Endothelial cell of umbilical vein (primary cell): ENCODE results near the gene ZNF423. TPM values are rescaled to one million over a fixed set of nuclear protein-coding genes. Genes with fewer than 3 reads are reported as not detected.

Experiments used
- BruUV-seq: library from RNA; stranded (reverse); fragments of 400-500 nt; replicated peaks from 2 replicates; lab custom pipeline; 2021; lab: Mats Ljungman, UMichigan
- CTCF ChIA-PET: fragments of 300-600, 350-600 bp; sonication (Branson Sonifier 250); formaldehyde crosslinking; loops from one replicate; lab custom pipeline; 2021; ENCODE audit warnings: antibody characterized with exemption, inconsistent platforms; lab: Charles Lee
- POLR2A ChIA-PET: fragments of 300-600, 350-600 bp; sonication (Branson Sonifier 250); formaldehyde crosslinking; loops from one replicate; lab custom pipeline; 2021; ENCODE audit warnings: antibody characterized with exemption, inconsistent platforms; lab: Charles Lee
- DNase-seq: peaks from one replicate; pipeline ENCODE4 v3.0.0-alpha.2; 2011; ENCODE audit warnings: low read depth, low spot score
- FAIRE-seq: peaks from 2 replicates; lab custom pipeline; 2011; peaks lifted over from hg19 to GRCh38; lab: Jason Lieb, UNC
- H2AFZ ChIP-seq: 2 replicates; pipeline ENCODE4 v1.6.0; 2012; ENCODE audit warnings: low read depth, low read length, control low read depth, inconsistent platforms
- H3K27ac ChIP-seq: 2 replicates; pipeline ENCODE4 v1.5.1; 2011; ENCODE audit warnings: low read depth, mild to moderate bottlenecking, control low read depth, low read length, moderate library complexity; ENCODE audit not compliant: insufficient read depth
- H3K27me3 ChIP-seq, 2 experiments: 2 replicates each; pipeline versions ENCODE4 v1.6.0 to v1.6.1; 2011; ENCODE audit warnings: low read length in 2 of 2, mixed read lengths in 1 of 2; ENCODE audit not compliant: control insufficient read depth in 2 of 2, insufficient read depth in 2 of 2
- H3K36me3 ChIP-seq, 2 experiments: 2 replicates in 1 of 2; 3 replicates in 1 of 2; pipeline ENCODE4 v1.5.1; 2011; ENCODE audit warnings: low read length in 2 of 2, mild to moderate bottlenecking in 1 of 2, moderate library complexity in 1 of 2; ENCODE audit not compliant: control insufficient read depth in 2 of 2, insufficient read depth in 2 of 2; ENCODE audit errors: extremely low read depth in 1 of 2
- H3K4me1 ChIP-seq: 3 replicates; pipeline ENCODE4 v1.5.1; 2011; ENCODE audit warnings: mild to moderate bottlenecking, low read length; ENCODE audit not compliant: control insufficient read depth, insufficient read depth; ENCODE audit errors: extremely low read depth
- H3K4me2 ChIP-seq: 2 replicates; pipeline ENCODE4 v1.6.1; 2011; ENCODE audit warnings: low read length, control low read depth, mixed read lengths; ENCODE audit not compliant: insufficient read depth
- H3K4me3 ChIP-seq, 3 experiments: fragments of 200-600 bp in 1 of 3; sonication (generic), shearing (Covaris generic) in 1 of 3; replicated peaks in 1 of 3; 2 replicates each; pipeline ENCODE4 v1.5.1; 2011 to 2016; ENCODE audit warnings: control low read depth in 3 of 3, low read length in 3 of 3, mild to moderate bottlenecking in 2 of 3, inconsistent platforms in 1 of 3, low read depth in 1 of 3, moderate library complexity in 1 of 3; ENCODE audit not compliant: insufficient read depth in 1 of 3
- H3K79me2 ChIP-seq: 2 replicates; pipeline ENCODE4 v1.6.0; 2012; ENCODE audit warnings: low read length, inconsistent platforms; ENCODE audit not compliant: control insufficient read depth, insufficient read depth
- H3K9ac ChIP-seq: replicated peaks from 2 replicates; pipeline ENCODE3; 2011; ENCODE audit warnings: low read length, control low read depth; ENCODE audit not compliant: insufficient read depth; ENCODE audit errors: extremely low read depth
- H3K9me1 ChIP-seq: replicated peaks from 3 replicates; pipeline ENCODE4 v1.6.0; 2011; ENCODE audit warnings: mild to moderate bottlenecking, low read length; ENCODE audit not compliant: control insufficient read depth, insufficient read depth; ENCODE audit errors: extremely low read depth
- H3K9me3 ChIP-seq: replicated peaks from 2 replicates; pipeline ENCODE4 v1.5.1; 2012; ENCODE audit warnings: low read length, inconsistent platforms; ENCODE audit not compliant: control insufficient read depth, insufficient read depth
- H4K20me1 ChIP-seq: replicated peaks from 2 replicates; pipeline ENCODE3; 2011; ENCODE audit warnings: mild to moderate bottlenecking, low read length; ENCODE audit not compliant: control insufficient read depth, insufficient read depth; ENCODE audit errors: extremely low read depth
- CTCF ChIP-seq, 2 donors: IDR thresholded peaks; 1 replicate in 1 of 2; 2 replicates in 1 of 2; pipeline ENCODE4 v1.5.1; 2011; ENCODE audit warnings: low read length in 2 of 2, mild to moderate bottlenecking in 2 of 2, moderate library complexity in 2 of 2, control low read depth in 1 of 2, inconsistent platforms in 1 of 2, low read depth in 1 of 2; ENCODE audit not compliant: insufficient read depth in 1 of 2; ENCODE audit errors: extremely low read depth in 1 of 2
- EZH2 ChIP-seq: IDR thresholded peaks from 2 replicates; pipeline ENCODE4 v1.6.1; 2012; ENCODE audit warnings: borderline replicate concordance, low read depth, mild to moderate bottlenecking, moderate library complexity, low read length, inconsistent platforms; ENCODE audit not compliant: severe bottlenecking
- FOS ChIP-seq: IDR thresholded peaks from 2 replicates; pipeline ENCODE4 v1.6.1; 2011; ENCODE audit warnings: mild to moderate bottlenecking, low read length, moderate library complexity, borderline replicate concordance; ENCODE audit not compliant: insufficient read depth
- JUN ChIP-seq: IDR thresholded peaks from 2 replicates; pipeline ENCODE4 v1.6.1; 2011; ENCODE audit warnings: borderline replicate concordance, low read depth; ENCODE audit not compliant: insufficient read length, insufficient read depth
- MAX ChIP-seq: IDR thresholded peaks from 2 replicates; pipeline ENCODE4 v1.6.1; 2011; ENCODE audit not compliant: insufficient read depth, insufficient read length
- MYC ChIP-seq: IDR thresholded peaks from one replicate; pipeline ENCODE4 v1.6.1; 2011; ENCODE audit warnings: mild to moderate bottlenecking, low read depth, low read length
- dilution Hi-C: fragments of 300-500 bp; cut with MboI; formaldehyde crosslinking; loops from one replicate; pipeline ENCODE4 v1.15.0; 2019; ENCODE audit warnings: low sequenced_read_pairs; ENCODE audit not compliant: extremely low pct_ligation_motif_present
- intact Hi-C: fragments of 100-400 bp; cut with micrococcal nuclease; formaldehyde crosslinking; loops from one replicate; pipeline ENCODE4 v1.10.0; 2022
- polyA plus RNA-seq, 4 experiments: library from polyadenylated mRNA; depleted of rRNA in 3 of 4; stranded (reverse) in 3 of 4; unstranded in 1 of 4; fragments of >200 nt; gene quantifications; 2 replicates each; pipeline versions ENCODE4 v1.2.1 to v1.2.3, GENCODE V29; 2011 to 2012; ENCODE audit warnings: missing spikeins in 1 of 4
- total RNA-seq: library from RNA; stranded (reverse); gene quantifications from 2 replicates; pipeline ENCODE4 v1.2.3, GENCODE V29; 2021

The ZNF423 gene
- total and polyA plus RNA-seq, 2 donors (not counting 3 experiments of a cell fraction or from before 2014, with no cell fraction given) = 2.2 to 8.1 TPM

GRCh38 chr16:49590166-49590871 is 265.6 kb downstream of the ZNF423 start:
- DNase-seq (no peak), FAIRE-seq (no peak)
- TF ChIP-seq EZH2 (no peak), MAX (no peak), MYC (no peak), CTCF (IDR thresholded peaks at IDR 0.05; ENCODE audit: extremely low read depth in 1 of 2, insufficient read depth in 1 of 2, low read depth in 1 of 2, low read length in 2 of 2) (no peak), JUN (no peak), FOS (no peak)
- H3K4me1 ChIP-seq = no peaks in the 10 kb centered on the region
- H3K9me1 ChIP-seq = no peaks in the 10 kb centered on the region
- H2AFZ ChIP-seq = no peak overlapping the region
- H3K9ac ChIP-seq = no peak overlapping the region
- H3K27me3 ChIP-seq = no peaks in the 10 kb centered on the region
- no peaks in the 10 kb centered on the region for H3K36me3 ChIP-seq
- ChIA-PET POLR2A (no interaction called here), CTCF (no interaction called here)
- BruUV-seq = no TSS peak
- dilution Hi-C loops (no loop called here), intact Hi-C loops (no loop called here)
- H3K79me2 ChIP-seq = no peaks in the 10 kb centered on the region
- H3K4me2 ChIP-seq = no peak overlapping the region
- no peak overlapping the region for H3K27ac ChIP-seq
- H3K4me3 ChIP-seq = no peak overlapping the region
- no peaks in the 10 kb centered on the region for H3K9me3 ChIP-seq
- H4K20me1 ChIP-seq = no peaks in the 10 kb centered on the region
